ENCODE data around the gene TFDP2. TPM values are rescaled to one million over a fixed set of nuclear protein-coding genes. Genes with fewer than 3 reads are reported as not detected.

Gene TFDP2
- total RNA-seq, 1 donor from 2014 or later, result 114 TPM

Other genes with a start within 250 kb of the TFDP2 start
- 18.6 and 21.0 TPM in 2 replicates for gene GK5, start 76.0 kb upstream of the TFDP2 start, total RNA-seq